SK-N-SH treated with all-trans-retinoic acid at 6 μM for 48 hours (cell line): Measurements from ENCODE around the gene FN1.

Source experiments
- ATAC-seq: fragments of 200-7000 bp; cut with Tn5 transposase; 3 replicates; pipeline ENCODE4 v1.9.1; 2020; ENCODE audit warnings: mild to moderate bottlenecking, moderate library complexity
- BACH2 ChIP-seq: fragments of 250-450 bp; sonication (Bioruptor Pico); IDR thresholded peaks from 2 replicates; pipeline ENCODE4 v1.9.0; 2021; ENCODE audit warnings: mild to moderate bottlenecking, borderline replicate concordance
- GLIS3 ChIP-seq: fragments of 250-450 bp; sonication (Bioruptor Pico); IDR thresholded peaks from 2 replicates; pipeline ENCODE4 v1.5.0; 2020; ENCODE audit warnings: mild to moderate bottlenecking, moderate library complexity
- ISL1 ChIP-seq: fragments of 250-450 bp; sonication (Bioruptor Pico); IDR thresholded peaks from 2 replicates; pipeline ENCODE4 v2.1.2; 2022; ENCODE audit warnings: mild to moderate bottlenecking, moderate library complexity
- OSR1 ChIP-seq: fragments of 250-450 bp; sonication (Bioruptor Pico); IDR thresholded peaks from 2 replicates; pipeline ENCODE4 v1.8.0; 2022; ENCODE audit warnings: moderate library complexity, mild to moderate bottlenecking, inconsistent platforms
- PPARA ChIP-seq: fragments of 250-450 bp; sonication (Bioruptor Pico); IDR thresholded peaks from 2 replicates; pipeline ENCODE4 v1.5.0; 2020; ENCODE audit warnings: mild to moderate bottlenecking, borderline replicate concordance
- TCF4 ChIP-seq: fragments of 250-450 bp; sonication (Bioruptor Pico); IDR thresholded peaks from 2 replicates; pipeline ENCODE4 v1.8.0; 2021; ENCODE audit warnings: mild to moderate bottlenecking, moderate library complexity, borderline replicate concordance
- ZFP3 ChIP-seq: fragments of 250-450 bp; sonication (Bioruptor Pico); IDR thresholded peaks from 2 replicates; pipeline ENCODE4 v1.5.0; 2020; ENCODE audit warnings: mild to moderate bottlenecking, moderate library complexity
- ZNF70 ChIP-seq: fragments of 450-650 bp; formaldehyde crosslinking; IDR thresholded peaks from 2 replicates; pipeline ENCODE4 v1.5.0; 2020; ENCODE audit warnings: mild to moderate bottlenecking, moderate library complexity
- ZNF8 ChIP-seq: fragments of 450-650 bp; formaldehyde crosslinking; IDR thresholded peaks from 2 replicates; pipeline ENCODE4 v1.5.0; 2020; ENCODE audit warnings: mild to moderate bottlenecking, moderate library complexity
- TF ChIP-seq, protein P1 (sequence below): fragments of 250-450 bp; sonication (Bioruptor Pico); IDR thresholded peaks from 2 replicates; pipeline ENCODE4 v1.5.0; 2020; ENCODE audit warnings: mild to moderate bottlenecking, moderate library complexity
- TF ChIP-seq, protein P2 (sequence below): fragments of 250-450 bp; sonication (Bioruptor Pico); IDR thresholded peaks from 2 replicates; pipeline ENCODE4 v1.5.1; 2021; ENCODE audit warnings: mild to moderate bottlenecking, moderate library complexity
- TF ChIP-seq, protein P3 (sequence below): fragments of 250-450 bp; sonication (Bioruptor Pico); IDR thresholded peaks from 2 replicates; pipeline ENCODE4 v1.8.0; 2020; ENCODE audit warnings: mild to moderate bottlenecking, moderate library complexity, borderline replicate concordance
- TF ChIP-seq, protein P4 (sequence below): fragments of 250-450 bp; sonication (Bioruptor Pico); IDR thresholded peaks from 2 replicates; pipeline ENCODE4 v1.8.0; 2021; ENCODE audit warnings: low read depth, mild to moderate bottlenecking, moderate library complexity, borderline replicate concordance
- TF ChIP-seq, protein P5 (sequence below): fragments of 250-450 bp; sonication (Bioruptor Pico); IDR thresholded peaks from 2 replicates; pipeline ENCODE4 v1.5.1; 2020; ENCODE audit warnings: low read depth, mild to moderate bottlenecking, moderate library complexity

Gene FN1

DNA sequence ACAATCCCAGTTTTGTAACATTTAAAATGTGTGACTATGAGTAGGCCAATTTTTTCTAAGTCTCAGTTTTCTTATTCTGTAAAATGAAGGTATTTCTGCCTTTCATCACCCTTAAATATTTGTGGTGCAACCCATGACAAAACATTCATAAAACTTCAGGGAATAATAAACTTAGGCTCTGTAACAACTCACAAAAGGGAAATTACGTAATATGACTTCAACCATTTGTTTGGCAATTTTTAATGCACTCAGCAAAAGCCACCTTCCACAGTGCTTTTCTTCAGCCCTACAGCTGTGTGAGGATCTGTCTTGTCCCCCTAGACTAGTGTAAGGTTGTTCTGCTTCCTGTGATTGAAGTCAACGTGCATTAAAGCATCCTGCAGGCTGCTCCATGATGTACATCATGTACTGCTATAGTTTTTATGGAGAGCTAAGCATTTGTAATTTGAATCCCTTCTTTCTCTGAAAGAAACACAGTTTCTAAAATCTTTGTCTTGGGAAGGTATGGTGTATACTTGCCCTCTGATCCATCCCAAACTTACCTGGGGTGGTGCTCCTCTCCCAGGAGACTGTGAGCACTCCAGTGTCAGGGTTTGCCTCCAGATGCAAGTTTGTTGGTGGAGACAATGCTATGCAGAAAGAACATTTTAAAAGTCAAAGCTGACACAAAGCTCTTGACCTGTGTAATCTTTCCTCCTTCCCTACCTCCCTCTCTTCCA is 39.1 kb downstream of the FN1 start:
- no peak for TF ChIP-seq BACH2 (CRISPR knock-in tag)
- TF ChIP-seq ISL1 (CRISPR knock-in tag) = no peak
- TF ChIP-seq, protein P1, sequence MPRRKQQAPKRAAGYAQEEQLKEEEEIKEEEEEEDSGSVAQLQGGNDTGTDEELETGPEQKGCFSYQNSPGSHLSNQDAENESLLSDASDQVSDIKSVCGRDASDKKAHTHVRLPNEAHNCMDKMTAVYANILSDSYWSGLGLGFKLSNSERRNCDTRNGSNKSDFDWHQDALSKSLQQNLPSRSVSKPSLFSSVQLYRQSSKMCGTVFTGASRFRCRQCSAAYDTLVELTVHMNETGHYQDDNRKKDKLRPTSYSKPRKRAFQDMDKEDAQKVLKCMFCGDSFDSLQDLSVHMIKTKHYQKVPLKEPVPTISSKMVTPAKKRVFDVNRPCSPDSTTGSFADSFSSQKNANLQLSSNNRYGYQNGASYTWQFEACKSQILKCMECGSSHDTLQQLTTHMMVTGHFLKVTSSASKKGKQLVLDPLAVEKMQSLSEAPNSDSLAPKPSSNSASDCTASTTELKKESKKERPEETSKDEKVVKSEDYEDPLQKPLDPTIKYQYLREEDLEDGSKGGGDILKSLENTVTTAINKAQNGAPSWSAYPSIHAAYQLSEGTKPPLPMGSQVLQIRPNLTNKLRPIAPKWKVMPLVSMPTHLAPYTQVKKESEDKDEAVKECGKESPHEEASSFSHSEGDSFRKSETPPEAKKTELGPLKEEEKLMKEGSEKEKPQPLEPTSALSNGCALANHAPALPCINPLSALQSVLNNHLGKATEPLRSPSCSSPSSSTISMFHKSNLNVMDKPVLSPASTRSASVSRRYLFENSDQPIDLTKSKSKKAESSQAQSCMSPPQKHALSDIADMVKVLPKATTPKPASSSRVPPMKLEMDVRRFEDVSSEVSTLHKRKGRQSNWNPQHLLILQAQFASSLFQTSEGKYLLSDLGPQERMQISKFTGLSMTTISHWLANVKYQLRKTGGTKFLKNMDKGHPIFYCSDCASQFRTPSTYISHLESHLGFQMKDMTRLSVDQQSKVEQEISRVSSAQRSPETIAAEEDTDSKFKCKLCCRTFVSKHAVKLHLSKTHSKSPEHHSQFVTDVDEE = no peak
- TF ChIP-seq ZNF70 (CRISPR knock-in tag) = no peak
- TF ChIP-seq, protein P2, sequence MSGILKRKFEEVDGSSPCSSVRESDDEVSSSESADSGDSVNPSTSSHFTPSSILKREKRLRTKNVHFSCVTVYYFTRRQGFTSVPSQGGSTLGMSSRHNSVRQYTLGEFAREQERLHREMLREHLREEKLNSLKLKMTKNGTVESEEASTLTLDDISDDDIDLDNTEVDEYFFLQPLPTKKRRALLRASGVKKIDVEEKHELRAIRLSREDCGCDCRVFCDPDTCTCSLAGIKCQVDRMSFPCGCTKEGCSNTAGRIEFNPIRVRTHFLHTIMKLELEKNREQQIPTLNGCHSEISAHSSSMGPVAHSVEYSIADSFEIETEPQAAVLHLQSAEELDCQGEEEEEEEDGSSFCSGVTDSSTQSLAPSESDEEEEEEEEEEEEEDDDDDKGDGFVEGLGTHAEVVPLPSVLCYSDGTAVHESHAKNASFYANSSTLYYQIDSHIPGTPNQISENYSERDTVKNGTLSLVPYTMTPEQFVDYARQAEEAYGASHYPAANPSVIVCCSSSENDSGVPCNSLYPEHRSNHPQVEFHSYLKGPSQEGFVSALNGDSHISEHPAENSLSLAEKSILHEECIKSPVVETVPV (CRISPR knock-in tag) = no peak
- TF ChIP-seq, protein P3, sequence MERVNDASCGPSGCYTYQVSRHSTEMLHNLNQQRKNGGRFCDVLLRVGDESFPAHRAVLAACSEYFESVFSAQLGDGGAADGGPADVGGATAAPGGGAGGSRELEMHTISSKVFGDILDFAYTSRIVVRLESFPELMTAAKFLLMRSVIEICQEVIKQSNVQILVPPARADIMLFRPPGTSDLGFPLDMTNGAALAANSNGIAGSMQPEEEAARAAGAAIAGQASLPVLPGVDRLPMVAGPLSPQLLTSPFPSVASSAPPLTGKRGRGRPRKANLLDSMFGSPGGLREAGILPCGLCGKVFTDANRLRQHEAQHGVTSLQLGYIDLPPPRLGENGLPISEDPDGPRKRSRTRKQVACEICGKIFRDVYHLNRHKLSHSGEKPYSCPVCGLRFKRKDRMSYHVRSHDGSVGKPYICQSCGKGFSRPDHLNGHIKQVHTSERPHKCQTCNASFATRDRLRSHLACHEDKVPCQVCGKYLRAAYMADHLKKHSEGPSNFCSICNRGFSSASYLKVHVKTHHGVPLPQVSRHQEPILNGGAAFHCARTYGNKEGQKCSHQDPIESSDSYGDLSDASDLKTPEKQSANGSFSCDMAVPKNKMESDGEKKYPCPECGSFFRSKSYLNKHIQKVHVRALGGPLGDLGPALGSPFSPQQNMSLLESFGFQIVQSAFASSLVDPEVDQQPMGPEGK (CRISPR knock-in tag) = no peak
- TF ChIP-seq ZFP3 = no peak
- TF ChIP-seq ZNF8 (CRISPR knock-in tag) = no peak
- TF ChIP-seq GLIS3 (CRISPR knock-in tag) = no peak
- TF ChIP-seq, protein P4, sequence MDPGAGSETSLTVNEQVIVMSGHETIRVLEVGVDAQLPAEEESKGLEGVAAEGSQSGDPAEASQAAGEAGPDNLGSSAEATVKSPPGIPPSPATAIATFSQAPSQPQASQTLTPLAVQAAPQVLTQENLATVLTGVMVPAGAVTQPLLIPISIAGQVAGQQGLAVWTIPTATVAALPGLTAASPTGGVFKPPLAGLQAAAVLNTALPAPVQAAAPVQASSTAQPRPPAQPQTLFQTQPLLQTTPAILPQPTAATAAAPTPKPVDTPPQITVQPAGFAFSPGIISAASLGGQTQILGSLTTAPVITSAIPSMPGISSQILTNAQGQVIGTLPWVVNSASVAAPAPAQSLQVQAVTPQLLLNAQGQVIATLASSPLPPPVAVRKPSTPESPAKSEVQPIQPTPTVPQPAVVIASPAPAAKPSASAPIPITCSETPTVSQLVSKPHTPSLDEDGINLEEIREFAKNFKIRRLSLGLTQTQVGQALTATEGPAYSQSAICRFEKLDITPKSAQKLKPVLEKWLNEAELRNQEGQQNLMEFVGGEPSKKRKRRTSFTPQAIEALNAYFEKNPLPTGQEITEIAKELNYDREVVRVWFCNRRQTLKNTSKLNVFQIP = no peak
- TF ChIP-seq, all 23 proteins: peak for 0
- ATAC-seq = no peak

DNA sequence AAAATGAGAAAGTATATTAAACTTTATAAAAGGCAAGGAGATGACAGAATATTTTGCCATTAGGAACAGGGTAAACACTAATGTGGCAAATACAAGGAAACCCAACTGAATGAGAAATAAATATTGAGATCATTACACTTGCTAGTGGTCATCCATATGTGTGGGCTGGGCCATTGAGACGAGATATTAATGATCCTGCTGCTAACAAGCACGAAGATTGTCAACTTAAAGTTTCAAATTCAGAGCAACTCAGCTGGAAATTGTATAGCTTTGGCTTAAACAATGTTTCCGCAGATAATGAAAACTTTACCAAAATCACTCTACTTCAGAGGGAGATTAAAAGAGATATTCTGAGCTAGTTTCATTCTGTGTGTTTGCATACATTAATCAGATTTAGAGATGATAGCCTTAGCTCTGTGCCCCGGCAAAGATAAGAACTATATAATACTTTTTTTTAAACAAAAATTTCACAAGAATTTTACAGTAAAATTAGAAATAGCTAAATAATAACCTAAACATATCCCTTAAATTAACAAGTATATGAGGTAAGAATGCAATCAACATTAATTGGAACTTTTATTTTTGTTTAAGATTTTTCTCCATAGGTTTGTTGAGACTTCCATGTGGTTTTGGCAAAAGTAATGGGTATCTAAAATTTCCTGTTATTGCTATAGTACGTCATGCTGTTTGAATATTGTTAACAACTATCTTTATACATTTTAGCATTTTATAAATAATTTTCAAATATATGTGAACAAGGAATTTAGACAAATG is 40.0 kb downstream of the FN1 start:
- no peak for ATAC-seq

More for the DNA sequence above, 40.0 kb downstream of the FN1 start:
- TF ChIP-seq, protein P1 = no peak
- TF ChIP-seq BACH2 (CRISPR knock-in tag) = no peak
- TF ChIP-seq, protein P2 (CRISPR knock-in tag) = no peak
- TF ChIP-seq TCF4 (CRISPR knock-in tag) = no peak
- TF ChIP-seq, protein P4 = no peak
- TF ChIP-seq, protein P5, sequence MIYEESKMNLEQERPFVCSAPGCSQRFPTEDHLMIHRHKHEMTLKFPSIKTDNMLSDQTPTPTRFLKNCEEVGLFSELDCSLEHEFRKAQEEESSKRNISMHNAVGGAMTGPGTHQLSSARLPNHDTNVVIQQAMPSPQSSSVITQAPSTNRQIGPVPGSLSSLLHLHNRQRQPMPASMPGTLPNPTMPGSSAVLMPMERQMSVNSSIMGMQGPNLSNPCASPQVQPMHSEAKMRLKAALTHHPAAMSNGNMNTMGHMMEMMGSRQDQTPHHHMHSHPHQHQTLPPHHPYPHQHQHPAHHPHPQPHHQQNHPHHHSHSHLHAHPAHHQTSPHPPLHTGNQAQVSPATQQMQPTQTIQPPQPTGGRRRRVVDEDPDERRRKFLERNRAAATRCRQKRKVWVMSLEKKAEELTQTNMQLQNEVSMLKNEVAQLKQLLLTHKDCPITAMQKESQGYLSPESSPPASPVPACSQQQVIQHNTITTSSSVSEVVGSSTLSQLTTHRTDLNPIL (CRISPR knock-in tag) = no peak
- no peak for TF ChIP-seq PPARA (CRISPR knock-in tag)
- no peak for TF ChIP-seq OSR1 (CRISPR knock-in tag)
- TF ChIP-seq, all 23 proteins: peak for 0
